ENCODE data around the gene OR6C70.
"Not testable (repeated sequence)": the region's sequence is repeated elsewhere in the genome, so short reads cannot be mapped to it uniquely, and the experiment has no call there.

The OR6C70 gene

GRCh38 chr12:55470088-55470829 is at the start of gene OR6C70:
OR6C70 (minus strand) TSS chr12:55470138; CDS start chr12:55470138, 0 bp downstream.
- no peak for DNase-seq (ENCODE audit: low read depth in 2 of 2)

- DNase-seq (ENCODE audit: low read depth in 2 of 2): no peak
Measured at GRCh38 chr12:55516391-55516790, 46.5 kb upstream of the OR6C70 start.

GRCh38 chr12:55515696-55516095 is 45.8 kb upstream of the OR6C70 start:
- no peak for DNase-seq (ENCODE audit: low read depth in 2 of 2)

GRCh38 chr12:55501601-55502000 is 31.7 kb upstream of the OR6C70 start:
- no peak for DNase-seq (ENCODE audit: low read depth in 2 of 2)

GRCh38 chr12:55499810-55500252 is 29.9 kb upstream of the OR6C70 start:
- no peak for DNase-seq (ENCODE audit: low read depth in 2 of 2)

GRCh38 chr12:55499231-55499630 is 29.3 kb upstream of the OR6C70 start:
- no peak for DNase-seq (ENCODE audit: low read depth in 2 of 2)

GRCh38 chr12:55495490-55495889 is 25.6 kb upstream of the OR6C70 start:
- DNase-seq (ENCODE audit: low read depth in 2 of 2): no peak

GRCh38 chr12:55492078-55492477 is 22.1 kb upstream of the OR6C70 start, which contains the start of gene OR6C68:
OR6C68 (plus strand) TSS chr12:55492378; CDS start chr12:55492378, 0 bp downstream.
- DNase-seq (ENCODE audit: low read depth in 2 of 2): no peak

GRCh38 chr12:55484284-55484683 is 14.3 kb upstream of the OR6C70 start:
- DNase-seq (ENCODE audit: low read depth in 2 of 2): not testable (repeated sequence)

GRCh38 chr12:55479136-55479535 is 9.2 kb upstream of the OR6C70 start:
- DNase-seq (ENCODE audit: low read depth in 2 of 2): not testable (repeated sequence)

- no peak for DNase-seq (ENCODE audit: low read depth in 2 of 2)
Measured at GRCh38 chr12:55472264-55472663, 2.3 kb upstream of the OR6C70 start.

GRCh38 chr12:55469291-55469690 is 647 bp downstream of the OR6C70 start:
- no peak for DNase-seq (ENCODE audit: low read depth in 2 of 2)

GRCh38 chr12:55467836-55468235 is 2.1 kb downstream of the OR6C70 start:
- DNase-seq (ENCODE audit: low read depth in 2 of 2): no peak

GRCh38 chr12:55464926-55465325 is 5.0 kb downstream of the OR6C70 start:
- DNase-seq (ENCODE audit: low read depth in 2 of 2): not testable (repeated sequence)

GRCh38 chr12:55448825-55449224 is 21.1 kb downstream of the OR6C70 start:
- no peak for DNase-seq (ENCODE audit: low read depth in 2 of 2)

- DNase-seq (ENCODE audit: low read depth in 2 of 2): no peak
Measured at GRCh38 chr12:55446326-55446725, 23.6 kb downstream of the OR6C70 start.

GRCh38 chr12:55445357-55445756 is 24.6 kb downstream of the OR6C70 start:
- no peak for DNase-seq (ENCODE audit: low read depth in 2 of 2)

GRCh38 chr12:55443776-55444175 is 26.2 kb downstream of the OR6C70 start, which contains the start of gene OR6C2:
OR6C2 (plus strand) TSS chr12:55444076; CDS start chr12:55452214, 8,138 bp downstream.
- no peak for DNase-seq (ENCODE audit: low read depth in 2 of 2)

- DNase-seq (ENCODE audit: low read depth in 2 of 2): not testable (repeated sequence)
Measured at GRCh38 chr12:55441233-55441632, 28.7 kb downstream of the OR6C70 start.

GRCh38 chr12:55428331-55429243 is 41.4 kb downstream of the OR6C70 start:
- no peak for DNase-seq (ENCODE audit: low read depth in 2 of 2)

- no peak for DNase-seq (ENCODE audit: low read depth in 2 of 2)
Measured at GRCh38 chr12:55425954-55426353, 44.0 kb downstream of the OR6C70 start, which contains the start of gene OR6C76. OR6C76 (plus strand) TSS chr12:55426254; CDS start chr12:55426254, 0 bp downstream.

- no peak for DNase-seq (ENCODE audit: low read depth in 2 of 2)
Measured at GRCh38 chr12:55420307-55420962, 49.5 kb downstream of the OR6C70 start.
